ENCODE measurements around the gene THSD4.

DNA sequence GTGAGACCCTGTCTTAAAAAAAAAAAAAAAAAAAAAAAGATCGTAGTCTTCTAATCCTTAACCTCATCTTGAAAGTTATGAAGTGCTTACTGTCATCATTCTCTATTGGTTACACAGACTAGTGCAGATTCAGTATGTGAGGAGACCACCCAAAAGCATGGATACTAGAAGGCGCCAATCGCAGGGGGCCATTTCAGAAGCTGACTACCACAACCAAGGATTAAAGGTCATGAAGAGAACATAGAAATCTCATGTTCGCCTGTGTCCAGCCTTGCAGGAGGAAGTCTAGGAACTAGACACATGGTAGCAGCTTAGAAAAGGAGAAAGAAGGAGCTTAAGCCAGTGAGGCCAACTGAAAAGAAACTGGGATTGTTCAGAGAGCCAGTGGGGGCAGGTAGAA, 207.8 kb downstream of the THSD4 start:
- TF ChIP-seq, protein P1, sequence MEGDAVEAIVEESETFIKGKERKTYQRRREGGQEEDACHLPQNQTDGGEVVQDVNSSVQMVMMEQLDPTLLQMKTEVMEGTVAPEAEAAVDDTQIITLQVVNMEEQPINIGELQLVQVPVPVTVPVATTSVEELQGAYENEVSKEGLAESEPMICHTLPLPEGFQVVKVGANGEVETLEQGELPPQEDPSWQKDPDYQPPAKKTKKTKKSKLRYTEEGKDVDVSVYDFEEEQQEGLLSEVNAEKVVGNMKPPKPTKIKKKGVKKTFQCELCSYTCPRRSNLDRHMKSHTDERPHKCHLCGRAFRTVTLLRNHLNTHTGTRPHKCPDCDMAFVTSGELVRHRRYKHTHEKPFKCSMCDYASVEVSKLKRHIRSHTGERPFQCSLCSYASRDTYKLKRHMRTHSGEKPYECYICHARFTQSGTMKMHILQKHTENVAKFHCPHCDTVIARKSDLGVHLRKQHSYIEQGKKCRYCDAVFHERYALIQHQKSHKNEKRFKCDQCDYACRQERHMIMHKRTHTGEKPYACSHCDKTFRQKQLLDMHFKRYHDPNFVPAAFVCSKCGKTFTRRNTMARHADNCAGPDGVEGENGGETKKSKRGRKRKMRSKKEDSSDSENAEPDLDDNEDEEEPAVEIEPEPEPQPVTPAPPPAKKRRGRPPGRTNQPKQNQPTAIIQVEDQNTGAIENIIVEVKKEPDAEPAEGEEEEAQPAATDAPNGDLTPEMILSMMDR (IDR thresholded peaks at IDR 0.05), result no peak
- TF ChIP-seq POLR2A (IDR thresholded peaks at IDR 0.05), result no peak
